ENCODE results near the gene RNH1.

DNA sequence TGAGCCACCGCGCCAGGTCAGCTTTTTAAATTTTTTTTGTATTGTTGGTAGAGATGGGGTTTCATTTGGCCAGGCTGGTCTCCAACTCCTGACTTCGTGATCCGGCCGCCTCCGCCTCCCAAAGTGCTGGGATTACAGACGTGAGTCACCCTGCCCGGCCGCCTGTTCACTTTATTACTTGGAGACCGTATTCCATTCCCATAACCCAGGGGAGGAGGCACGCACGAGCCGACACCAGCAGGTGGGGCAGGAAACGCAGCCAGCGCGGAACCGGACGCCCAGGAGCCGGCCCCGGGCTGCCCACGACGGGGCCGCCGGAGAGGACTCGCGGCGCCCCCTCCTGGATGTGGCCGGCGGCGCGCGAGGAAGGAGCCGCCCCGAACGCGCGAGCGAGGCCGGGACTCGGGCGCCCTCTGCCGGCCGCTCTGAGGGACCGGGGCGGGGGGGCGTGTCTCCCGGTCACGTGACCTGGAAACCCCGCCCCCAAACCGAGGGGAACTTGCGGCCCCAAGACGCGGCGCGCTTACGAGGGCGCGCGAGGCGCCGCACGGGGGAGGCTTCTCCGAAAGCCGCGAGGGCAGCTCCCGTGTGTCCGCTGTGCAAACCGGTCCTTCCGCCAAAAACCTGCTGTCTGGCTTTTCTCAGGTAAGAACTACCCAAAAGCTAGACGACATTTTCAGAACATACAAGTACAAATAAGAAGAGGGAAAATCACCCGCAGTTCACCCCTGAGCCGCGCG lies 11.6 kb upstream of the RNH1 start:
- TF ChIP-seq EZH2 (IDR thresholded peaks at IDR 0.05; ENCODE audit: insufficient read depth, poor library complexity, severe bottlenecking) = no peak
- no peak for TF ChIP-seq EZH2phosphoT487 (IDR thresholded peaks at IDR 0.05; ENCODE audit: insufficient read depth, low read depth)
